B cell (primary cell): Measurements from ENCODE around the gene DPH3. TPM values are rescaled to one million over a fixed set of nuclear protein-coding genes. Genes with fewer than 3 reads are reported as not detected.

Source experiments
- ATAC-seq: fragments of 200-7000 bp; cut with Tn5 transposase; one replicate; pipeline ENCODE4 v1.10.0; 2021; ENCODE audit warnings: low read depth, mild to moderate bottlenecking, moderate number of reproducible peaks, moderate library complexity
- CTCF ChIA-PET: fragments of 350-600 bp; sonication (Branson Sonifier 250); formaldehyde crosslinking; loops from one replicate; lab custom pipeline; 2021; ENCODE audit warnings: antibody characterized with exemption, inconsistent platforms; lab: Charles Lee
- POLR2A ChIA-PET: fragments of 350-600 bp; sonication (Branson Sonifier 250); formaldehyde crosslinking; loops from one replicate; lab custom pipeline; 2021; ENCODE audit warnings: antibody characterized with exemption; lab: Charles Lee
- DNase-seq: peaks from one replicate; pipeline ENCODE4 v3.0.0; 2013
- H2AFZ ChIP-seq: 2 replicates; pipeline ENCODE4 v1.6.1; 2012; ENCODE audit warnings: mild to moderate bottlenecking, low read depth, low read length; ENCODE audit not compliant: insufficient read depth, poor library complexity, severe bottlenecking
- H3K27ac ChIP-seq, 2 donors: 1 replicate in 1 of 2; 2 replicates in 1 of 2; pipeline ENCODE4 v1.5.1; 2012 to 2013; ENCODE audit warnings: low read length in 2 of 2, mild to moderate bottlenecking in 2 of 2, moderate library complexity in 1 of 2
- H3K27me3 ChIP-seq, 4 experiments: fragments of 200-600 bp in 1 of 4; sonication (generic) in 1 of 4; replicated peaks in 1 of 4; 1 replicate in 2 of 4; 2 replicates in 2 of 4; pipeline versions ENCODE4 v1.6.1 to v1.7.0; 2013 to 2016; ENCODE audit warnings: low read length in 3 of 4, mild to moderate bottlenecking in 2 of 4, mixed read lengths in 1 of 4, moderate library complexity in 1 of 4; ENCODE audit not compliant: insufficient read depth in 4 of 4, control insufficient read depth in 3 of 4; ENCODE audit errors: control extremely low read depth in 1 of 4
- H3K36me3 ChIP-seq, 2 experiments: replicated peaks in 1 of 2; 1 replicate in 1 of 2; 2 replicates in 1 of 2; pipeline versions ENCODE4 v1.6.1 to v1.7.1; 2013; ENCODE audit warnings: low read length in 1 of 2; ENCODE audit not compliant: insufficient read depth in 2 of 2, control insufficient read depth in 1 of 2; ENCODE audit errors: control extremely low read depth in 1 of 2, extremely low read depth in 1 of 2
- H3K4me1 ChIP-seq, 2 donors: fragments of 200-600 bp in 1 of 2; sonication (generic) in 1 of 2; 1 replicate in 1 of 2; 2 replicates in 1 of 2; pipeline versions ENCODE4 v1.5.1 to v1.6.1; 2013 to 2017; ENCODE audit warnings: low read length in 2 of 2; ENCODE audit not compliant: control insufficient read depth in 2 of 2, insufficient read depth in 2 of 2
- H3K4me2 ChIP-seq: replicated peaks from 2 replicates; pipeline ENCODE3; 2012; ENCODE audit warnings: mild to moderate bottlenecking, low read depth, low read length; ENCODE audit not compliant: poor library complexity, severe bottlenecking
- H3K4me3 ChIP-seq, 5 experiments: fragments of 200-600 bp in 1 of 5; sonication (generic) in 1 of 5; 1 replicate in 3 of 5; 2 replicates in 2 of 5; pipeline versions ENCODE4 v1.5.1 to v1.7.0; 2011 to 2016; ENCODE audit warnings: low read length in 4 of 5, mild to moderate bottlenecking in 4 of 5, low read depth in 2 of 5, control low read depth in 1 of 5, moderate library complexity in 1 of 5; ENCODE audit not compliant: insufficient read depth in 1 of 5; ENCODE audit errors: control extremely low read depth in 1 of 5, extremely low read depth in 1 of 5
- H3K79me2 ChIP-seq: fragments of 200-600 bp; sonication (generic); one replicate; pipeline ENCODE4 v1.6.0; 2016; ENCODE audit warnings: low read length; ENCODE audit not compliant: control insufficient read depth, insufficient read depth
- H3K9ac ChIP-seq: fragments of 200-600 bp; sonication (generic); 2 replicates; pipeline ENCODE4 v1.6.1; 2017; ENCODE audit warnings: mild to moderate bottlenecking, low read length, moderate library complexity
- H3K9me3 ChIP-seq, 3 donors: one replicate each; pipeline versions ENCODE4 v1.6.1 to v1.7.1; 2013; ENCODE audit warnings: low read length in 2 of 3; ENCODE audit not compliant: control insufficient read depth in 2 of 3, insufficient read depth in 1 of 3; ENCODE audit errors: control extremely low read depth in 1 of 3
- H4K20me1 ChIP-seq: 2 replicates; pipeline ENCODE4 v1.6.0; 2012; ENCODE audit warnings: mild to moderate bottlenecking, low read length; ENCODE audit not compliant: insufficient read depth, control insufficient read depth, poor library complexity, severe bottlenecking
- H3K27ac Mint-ChIP-seq: one replicate; pipeline ENCODE4 v1.8.0; 2021; ENCODE audit warnings: mixed read lengths
- H3K27me3 Mint-ChIP-seq: one replicate; pipeline ENCODE4 v1.8.0; 2021; ENCODE audit warnings: mixed read lengths
- H3K4me1 Mint-ChIP-seq: one replicate; pipeline ENCODE4 v1.8.0; 2021; ENCODE audit warnings: mixed read lengths
- H3K4me3 Mint-ChIP-seq: one replicate; pipeline ENCODE4 v1.8.0; 2021; ENCODE audit warnings: mixed read lengths
- H3K9me3 Mint-ChIP-seq: one replicate; pipeline ENCODE4 v1.8.0; 2022; ENCODE audit warnings: mixed read lengths; ENCODE audit not compliant: insufficient read depth
- CTCF ChIP-seq: fragments of 200-600 bp; IDR thresholded peaks from one replicate; pipeline ENCODE4 v1.8.0; 2022; ENCODE audit warnings: antibody characterized with exemption, mild to moderate bottlenecking
- EZH2 ChIP-seq: IDR thresholded peaks from 2 replicates; pipeline ENCODE4 v1.6.1; 2012; ENCODE audit warnings: borderline replicate concordance, low read depth, mild to moderate bottlenecking, moderate library complexity, low read length; ENCODE audit not compliant: insufficient read depth, poor library complexity, severe bottlenecking
- WGBS: methylation state at CpG from one replicate; pipeline ENCODE4 v1.1.5; 2013; ENCODE audit warnings: missing lambda C conversion rate; ENCODE audit not compliant: insufficient coverage; 5-methylcytosine and 5-hydroxymethylcytosine counted together
- intact Hi-C: fragments of 100-400 bp; cut with micrococcal nuclease; formaldehyde crosslinking; loops from one replicate; pipeline ENCODE4 v1.10.0; 2022
- polyA plus RNA-seq: library from polyadenylated mRNA; depleted of rRNA; stranded (reverse); fragments of >200 nt; gene quantifications from 2 replicates; pipeline ENCODE4 v1.2.3, GENCODE V29; 2012
- total RNA-seq, 2 donors: library from RNA; stranded (reverse); fragments of 120-200 nt in 1 of 2; gene quantifications; 1 replicate in 1 of 2; 2 replicates in 1 of 2; pipeline versions ENCODE4 v1.2.3 to v1.2.4, GENCODE V29; 2013 to 2022

Gene DPH3
- total and polyA plus RNA-seq, 2 donors (not counting 1 experiment from before 2014, with no cell fraction given) = 7.4 to 12.9 TPM

GRCh38 chr3:16289144-16289889, 24.6 kb upstream of the DPH3 start:
- ChIA-PET CTCF (interaction anchor here (0.6 to 6.4 kb wide), 14 partner anchors 9 to 264 kb away, joined by 3 to 220 read pairs (median 14); partner anchors contain the start of genes DPH3 and OXNAD1), POLR2A (no interaction called here)
- DNase-seq (no peak), ATAC-seq (no peak)
- Histone ChIP-seq H3K9me3 (peaks cover 0 to 5% (median 3%) of the 10 kb centered on the region in 3 donors), H3K27ac (no peak overlapping the region), H2AFZ (no peak overlapping the region), H3K4me2 (no peak overlapping the region), H3K36me3 (no peaks in the 10 kb centered on the region), H3K4me3 (no peak overlapping the region), H3K27me3 (no peaks in the 10 kb centered on the region), H3K9ac (no peak overlapping the region), H3K4me1 (peaks cover 23 to 24% of the 10 kb centered on the region in 2 donors), H4K20me1 (no peaks in the 10 kb centered on the region), H3K79me2 (peaks cover 18% of the 10 kb centered on the region)
- Mint-ChIP-seq H3K27me3 (no peaks in the 10 kb centered on the region), H3K9me3 (no peaks in the 10 kb centered on the region), H3K4me3 (no peak overlapping the region), H3K27ac (no peak overlapping the region), H3K4me1 (peaks cover 30% of the 10 kb centered on the region)
- intact Hi-C loops = no loop called here
- no peak for TF ChIP-seq CTCF
- no peak for TF ChIP-seq EZH2
- WGBS = no CpG with 5 or more reads among the region's 2 CpGs

- H3K36me3 ChIP-seq = no peaks in the 10 kb centered on the region
- no peak overlapping the region for H2AFZ ChIP-seq
- no peaks in the 10 kb centered on the region for H4K20me1 ChIP-seq
- no peaks in the 10 kb centered on the region for H3K27me3 Mint-ChIP-seq
- no peak overlapping the region for H3K4me3 ChIP-seq
- ATAC-seq (no peak), DNase-seq (no peak)
- no peak overlapping the region for H3K4me3 Mint-ChIP-seq
- no peak for TF ChIP-seq CTCF
- TF ChIP-seq EZH2 = no peak
- intact Hi-C loops = no loop called here
- H3K4me2 ChIP-seq = no peak overlapping the region
- ChIA-PET POLR2A (no interaction called here), CTCF (interaction anchor here (0.5 to 6.4 kb wide), 14 partner anchors 8 to 312 kb away, joined by 3 to 220 read pairs (median 4); partner anchors contain the start of genes DPH3 and OXNAD1)
- no peak overlapping the region for H3K27ac Mint-ChIP-seq
- H3K4me1 Mint-ChIP-seq = peaks cover 30% of the 10 kb centered on the region
- H3K9me3 Mint-ChIP-seq = no peaks in the 10 kb centered on the region
- H3K4me1 ChIP-seq = peaks cover 23 to 24% of the 10 kb centered on the region in 2 donors
- no peak overlapping the region for H3K27ac ChIP-seq
- H3K9ac ChIP-seq = no peak overlapping the region
- peaks cover 0 to 4% (median 3%) of the 10 kb centered on the region in 3 donors for H3K9me3 ChIP-seq
- H3K79me2 ChIP-seq = peaks cover 17% of the 10 kb centered on the region
- WGBS = 100% methylated on average over 1 of the region's 1 CpG
- H3K27me3 ChIP-seq = no peaks in the 10 kb centered on the region
Observed at GRCh38 chr3:16288664-16289063, 23.9 kb upstream of the DPH3 start.
